MV-4-11 (cell line): ENCODE measurements around the gene TGFB1I1.

Experiments used
- DNase-seq: peaks from one replicate; lab custom pipeline; 2025; lab: John Stamatoyannopoulos, UW

Gene TGFB1I1

DNA sequence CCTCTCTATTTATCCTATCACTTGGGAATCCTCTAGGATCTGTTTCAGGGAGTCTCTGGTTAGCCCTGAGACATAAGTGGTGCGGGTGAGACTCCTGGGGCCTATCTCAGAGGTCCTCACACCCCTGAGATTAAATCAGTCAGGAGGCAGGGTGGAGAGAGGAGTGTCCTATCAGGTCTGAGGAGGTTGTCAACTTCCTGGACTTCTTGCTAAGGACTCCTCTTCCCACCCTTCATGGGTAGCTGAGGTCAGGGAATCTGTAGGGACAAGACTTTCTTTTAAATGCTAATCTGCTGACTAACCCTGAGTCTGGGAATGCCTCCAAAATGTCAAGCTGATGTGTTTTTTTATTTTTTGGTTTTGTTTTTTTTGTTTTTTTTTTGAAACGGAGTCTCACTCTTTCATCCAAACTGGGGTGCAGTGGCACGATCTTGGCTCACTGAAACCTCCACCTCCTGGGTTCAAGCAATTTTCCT is 19.3 kb upstream of the TGFB1I1 start:
- no peak for DNase-seq

DNA sequence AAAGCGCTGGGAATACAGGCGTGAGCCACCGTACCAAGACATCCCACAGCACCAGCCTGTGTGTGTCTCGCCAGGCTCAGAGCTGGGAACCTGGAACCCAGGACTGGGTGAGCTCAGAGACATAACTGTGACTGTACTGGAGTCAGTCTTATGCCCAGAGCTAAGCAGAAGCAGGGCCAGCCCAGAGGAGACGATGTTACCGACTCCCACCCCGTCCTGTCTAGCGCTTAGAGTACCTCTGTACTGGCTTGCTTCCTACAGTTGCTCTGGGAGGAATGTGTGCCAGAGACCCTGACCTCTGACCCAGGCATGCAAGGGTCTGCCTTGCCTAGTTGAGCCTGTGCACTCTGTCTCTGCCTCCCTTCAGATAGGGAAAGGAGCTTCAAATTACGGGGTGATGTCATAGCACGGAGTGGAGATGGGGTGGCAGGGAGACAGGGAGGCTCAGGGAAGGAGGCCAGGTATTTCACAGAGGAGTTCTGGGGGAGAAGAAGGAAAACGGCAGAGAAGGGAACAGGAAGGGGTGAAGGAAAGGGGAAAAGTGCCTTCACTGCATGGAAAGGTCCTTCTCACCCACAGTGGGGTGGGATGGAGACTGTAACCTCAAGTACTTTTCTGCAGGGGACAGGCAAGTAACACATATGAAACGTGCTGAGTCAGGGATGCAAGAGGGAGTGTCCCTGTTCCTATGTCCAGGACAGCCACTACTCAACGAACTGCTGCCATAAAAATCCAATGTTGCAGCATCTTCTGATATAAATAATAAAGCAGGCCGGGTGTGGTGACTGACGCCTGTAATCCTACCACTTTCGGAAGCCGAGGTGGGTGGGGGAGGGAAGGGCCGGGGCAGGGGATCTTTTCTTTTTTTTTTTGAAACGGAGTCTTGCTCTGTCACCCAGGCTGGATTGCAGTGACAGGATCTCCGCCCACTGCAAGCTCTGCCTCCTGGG is 18.4 kb upstream of the TGFB1I1 start:
- peak; percentile 34 for DNase-seq

DNA sequence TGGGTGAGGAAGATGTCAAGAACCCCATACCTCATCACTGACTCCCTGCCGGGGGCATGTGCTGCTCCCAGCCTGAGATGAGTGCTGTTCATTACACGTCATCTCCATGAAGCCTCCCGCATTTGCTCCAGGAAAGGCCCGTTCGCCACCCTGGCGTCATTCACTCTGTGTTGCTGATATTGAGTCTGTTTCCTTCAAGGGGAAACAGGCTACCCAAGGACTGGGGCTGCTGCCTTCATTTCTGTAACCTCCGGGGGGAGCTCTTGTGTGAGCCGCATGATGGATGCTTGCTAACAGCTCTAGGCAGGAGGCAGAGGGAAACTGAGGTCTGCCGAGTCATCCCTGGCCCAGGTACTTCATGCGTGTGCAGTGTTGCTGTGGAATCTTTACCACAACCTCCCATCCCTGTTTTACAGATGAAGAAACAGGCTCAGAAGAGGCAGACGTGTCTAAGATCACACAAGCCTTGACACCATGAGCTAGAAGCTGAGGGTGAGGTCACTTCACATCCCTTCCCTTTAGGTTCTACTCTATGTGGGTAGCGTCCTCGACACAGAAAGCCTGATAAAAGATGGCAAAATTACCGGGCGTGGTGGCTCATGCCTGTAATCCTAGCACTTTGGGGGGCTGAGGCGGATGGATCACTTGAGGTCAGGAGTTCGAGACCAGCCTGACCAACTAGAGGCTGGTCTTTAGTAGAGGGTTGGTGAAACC is 16.2 kb upstream of the TGFB1I1 start:
- DNase-seq = peak; percentile 17

DNA sequence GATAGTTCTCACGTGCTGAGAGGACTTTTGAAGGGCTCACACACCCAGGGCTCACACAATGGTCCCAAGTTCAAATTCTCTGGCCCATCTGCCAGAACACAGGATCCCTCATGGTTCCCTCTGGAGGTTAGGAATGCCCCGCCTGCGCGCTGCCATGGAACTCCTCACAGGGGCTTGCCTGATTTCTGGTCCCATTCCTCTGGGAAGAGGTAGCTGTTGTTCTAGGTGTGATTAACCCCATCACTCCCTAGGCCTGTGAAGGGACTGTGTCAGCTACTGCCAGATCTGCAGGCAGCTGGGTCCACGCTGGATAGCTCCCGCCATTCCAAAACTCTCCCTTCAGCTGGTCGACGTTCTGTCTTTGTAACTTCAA is 15.0 kb upstream of the TGFB1I1 start:
- DNase-seq = no peak

DNA sequence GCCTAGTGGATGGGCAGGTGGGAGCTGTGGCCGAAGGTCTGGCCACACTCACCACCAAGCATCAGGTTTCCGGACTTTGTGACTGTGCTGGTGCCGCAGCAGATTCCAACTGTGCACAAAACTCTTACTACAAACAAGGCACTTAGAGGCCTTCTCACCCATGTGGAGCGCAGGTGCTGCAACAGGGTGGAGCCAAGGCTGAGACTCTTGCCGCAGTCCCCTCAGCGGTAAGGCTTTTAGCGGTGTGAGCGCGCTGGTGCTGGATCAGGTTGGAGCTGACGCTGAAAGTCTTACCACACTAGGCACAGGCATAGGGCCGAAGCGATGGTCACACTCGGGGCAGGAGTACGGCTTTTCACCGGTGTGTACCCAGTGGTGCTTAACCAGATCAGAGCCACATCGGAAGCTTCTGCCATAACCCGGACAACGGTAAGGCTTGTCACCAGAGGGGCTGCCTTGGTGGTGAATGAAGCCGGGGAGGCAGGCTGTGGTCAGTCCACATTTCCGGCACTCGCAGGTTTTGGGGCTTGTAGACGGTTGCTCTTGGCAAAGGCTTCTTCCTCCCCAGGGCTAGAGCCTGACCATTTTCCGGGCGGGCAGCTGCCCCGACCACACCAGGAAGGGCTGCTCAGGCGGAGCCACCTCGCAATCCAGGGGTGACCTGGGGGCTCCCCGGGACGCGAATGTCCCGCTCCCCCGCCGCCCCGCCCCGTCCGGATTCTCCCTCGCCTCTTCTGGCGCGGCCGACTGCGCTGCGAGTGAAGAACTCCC is 13.7 kb upstream of the TGFB1I1 start:
- peak; percentile 73 for DNase-seq

DNA sequence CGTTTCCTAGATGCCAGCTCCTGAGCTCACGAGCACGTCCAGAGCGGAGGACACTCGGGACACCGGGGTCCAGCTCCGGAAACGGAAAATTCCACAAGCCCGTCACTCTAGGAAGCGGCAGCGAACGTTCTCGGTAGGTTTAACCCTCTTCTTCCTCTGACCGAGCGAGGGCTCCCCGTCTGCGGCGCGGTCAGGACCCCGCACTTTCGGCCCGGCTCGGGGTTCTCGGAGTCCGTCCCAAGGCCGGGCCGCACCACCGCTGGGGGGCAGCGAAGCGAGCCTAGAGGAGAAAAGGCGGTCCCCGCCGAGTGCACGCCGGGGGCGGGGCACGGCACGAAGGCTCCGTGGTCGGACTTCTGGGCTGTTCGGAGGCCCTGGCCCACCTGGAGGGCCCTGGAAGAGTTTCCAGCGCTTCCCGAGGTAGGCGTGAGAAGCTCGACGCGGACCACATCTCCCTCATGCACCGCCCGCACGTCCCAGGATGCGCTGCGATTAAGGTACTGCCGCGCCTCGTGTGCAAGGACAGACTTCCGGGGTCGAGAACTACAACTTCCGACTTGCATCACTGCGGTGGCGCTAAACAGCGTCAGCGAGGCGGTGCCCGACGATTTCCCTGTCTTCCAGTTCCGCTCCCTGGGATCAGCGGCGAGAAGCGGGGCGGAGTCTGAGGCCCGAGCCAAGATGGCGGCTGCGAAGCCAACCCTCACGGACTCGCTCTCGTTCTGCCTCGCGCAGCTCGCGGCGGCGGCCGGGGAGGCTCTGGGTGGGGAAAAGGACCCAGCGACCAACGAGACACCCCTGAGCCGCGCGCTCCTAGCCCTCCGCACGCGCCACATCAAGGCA is 12.9 kb upstream of the TGFB1I1 start, which contains the start of gene ARMC5:
Gene ARMC5, plus strand, starts transcription at position 658 of the 843 bp plus-strand sequence. Its CDS starts 24 bp downstream, at position 682.
- DNase-seq = peak; percentile 98

DNA sequence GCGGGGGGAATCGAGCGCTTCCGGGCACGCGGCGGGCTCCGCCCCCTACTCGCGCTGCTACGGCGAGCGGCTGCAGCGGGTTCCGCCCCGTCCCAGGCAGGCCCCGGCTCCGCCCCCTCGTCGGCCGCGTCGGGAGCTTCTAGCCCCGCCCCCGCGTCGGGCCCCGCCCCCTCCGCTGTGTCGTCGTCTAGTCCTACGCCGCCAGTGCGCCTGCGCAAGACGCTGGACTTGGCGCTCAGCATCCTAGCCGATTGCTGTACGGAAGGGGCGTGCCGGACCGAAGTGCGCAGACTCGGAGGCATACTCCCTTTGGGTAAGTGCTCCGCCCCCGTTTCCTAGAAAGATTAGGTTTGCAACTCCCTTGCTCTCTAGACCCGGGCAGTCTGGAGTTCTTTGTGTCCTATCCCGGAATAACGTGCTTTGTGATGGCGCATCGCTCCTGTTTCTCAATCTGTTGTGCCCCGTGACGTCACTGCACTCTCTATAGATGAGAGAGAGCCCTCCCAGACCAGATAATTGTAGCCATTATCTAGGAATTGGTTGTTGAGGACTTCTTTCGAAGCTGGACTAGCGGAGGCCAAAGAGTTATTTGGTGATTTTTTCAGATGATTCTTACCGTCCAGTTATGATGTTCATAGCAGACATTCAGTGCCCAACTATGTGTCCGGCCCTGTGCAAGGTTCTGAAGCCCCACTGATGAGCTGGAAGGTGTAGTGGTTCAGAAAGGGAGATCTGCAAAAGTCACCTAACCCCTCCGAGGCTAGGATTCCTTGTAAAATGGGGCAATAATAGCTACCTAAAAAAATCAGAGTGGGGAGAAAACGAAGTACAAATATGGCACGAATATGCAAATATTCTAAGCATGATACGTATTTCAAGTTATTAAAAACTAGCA is 12.0 kb upstream of the TGFB1I1 start:
- DNase-seq = peak; percentile 99

DNA sequence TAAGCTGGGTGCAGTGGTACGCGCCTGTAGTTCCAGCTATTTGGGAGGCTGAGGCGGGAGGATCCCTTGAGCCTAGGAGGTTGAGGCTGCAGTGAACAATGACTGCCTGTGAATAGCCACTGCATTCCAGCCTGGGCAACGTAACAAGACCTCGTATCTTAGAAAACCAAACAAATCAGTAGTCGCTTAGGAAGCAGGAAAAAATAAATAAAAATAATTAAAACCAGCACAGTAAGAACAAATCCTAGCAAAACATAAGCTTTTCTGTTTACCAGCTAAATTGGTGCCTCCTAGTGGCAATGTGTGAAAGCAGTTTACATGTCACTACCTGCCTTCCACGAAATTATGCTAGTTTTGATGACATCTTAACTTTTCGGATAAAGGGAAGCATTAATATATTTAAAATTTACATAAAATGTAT is 11.4 kb upstream of the TGFB1I1 start:
- peak; percentile 42 for DNase-seq

DNA sequence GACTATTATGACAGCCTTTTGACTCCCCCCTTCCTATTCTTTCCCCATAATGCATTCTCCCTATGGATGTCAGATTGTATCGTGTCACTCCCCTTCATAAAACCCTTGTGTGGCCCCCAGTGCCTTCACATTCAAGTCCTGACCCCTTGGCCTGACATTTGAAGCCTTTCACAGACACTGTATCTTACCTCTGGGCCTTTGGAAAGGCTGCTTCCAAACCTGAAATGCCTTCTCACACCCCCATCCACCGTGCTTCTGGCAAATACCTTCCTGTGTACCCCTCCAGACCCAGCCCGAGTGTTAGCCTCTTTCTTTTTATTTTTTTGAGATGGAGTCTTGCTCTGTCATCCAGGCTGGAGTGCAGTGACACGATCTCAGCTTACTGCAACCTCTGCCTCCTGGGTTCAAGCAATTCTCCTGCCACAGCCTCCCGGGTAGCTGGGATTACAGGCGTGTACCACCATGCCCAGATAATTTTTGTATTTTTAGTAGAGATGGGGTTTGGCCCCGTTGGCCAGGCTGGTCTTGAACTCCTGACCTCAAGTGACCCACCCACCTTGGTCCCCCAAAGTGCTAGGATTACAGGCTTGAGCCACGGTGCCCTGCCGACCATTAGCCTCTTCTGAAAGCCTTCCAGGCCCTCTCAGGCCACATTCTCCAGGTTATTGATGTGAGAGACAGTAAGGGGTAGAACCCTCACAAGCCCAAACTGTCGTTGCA is 10.6 kb upstream of the TGFB1I1 start:
- no peak for DNase-seq

DNA sequence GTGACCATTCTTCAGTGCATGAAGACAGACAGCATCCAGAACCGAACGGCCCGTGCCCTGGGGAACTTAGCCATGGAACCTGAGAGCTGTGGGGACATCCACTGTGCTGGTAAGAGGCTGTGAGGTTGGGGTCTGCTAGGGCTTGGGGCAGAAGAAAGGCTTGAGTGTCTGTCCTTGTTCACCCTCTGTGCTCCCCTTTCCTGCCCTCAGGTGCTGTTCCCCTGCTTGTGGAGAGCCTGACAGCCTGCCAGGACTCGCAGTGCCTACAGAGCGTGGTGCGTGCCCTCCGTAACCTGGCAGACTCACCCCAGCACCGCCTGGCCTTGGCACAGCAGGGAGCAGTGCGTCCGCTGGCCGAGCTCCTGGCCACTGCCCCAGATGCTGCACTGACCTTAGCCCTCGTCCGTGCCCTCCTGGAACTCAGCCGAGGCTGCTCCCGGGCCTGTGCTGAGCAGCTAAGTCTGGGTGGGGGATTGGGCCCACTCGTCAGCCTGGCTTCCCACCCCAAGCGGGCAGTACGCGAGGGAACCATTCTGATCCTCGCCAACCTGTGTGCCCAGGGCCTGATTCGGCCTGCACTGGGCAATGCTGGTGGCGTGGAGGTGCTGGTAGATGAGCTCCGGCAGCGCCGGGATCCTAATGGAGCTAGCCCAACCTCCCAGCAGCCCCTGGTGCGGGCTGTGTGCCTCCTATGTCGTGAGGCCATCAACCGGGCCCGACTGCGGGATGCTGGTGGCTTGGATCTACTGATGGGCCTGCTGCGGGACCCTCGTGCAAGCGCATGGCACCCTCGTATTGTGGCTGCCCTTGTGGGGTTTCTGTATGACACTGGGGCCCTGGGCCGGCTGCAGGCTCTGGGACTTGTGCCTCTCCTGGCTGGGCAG is 9.8 kb upstream of the TGFB1I1 start:
- DNase-seq = no peak

DNA sequence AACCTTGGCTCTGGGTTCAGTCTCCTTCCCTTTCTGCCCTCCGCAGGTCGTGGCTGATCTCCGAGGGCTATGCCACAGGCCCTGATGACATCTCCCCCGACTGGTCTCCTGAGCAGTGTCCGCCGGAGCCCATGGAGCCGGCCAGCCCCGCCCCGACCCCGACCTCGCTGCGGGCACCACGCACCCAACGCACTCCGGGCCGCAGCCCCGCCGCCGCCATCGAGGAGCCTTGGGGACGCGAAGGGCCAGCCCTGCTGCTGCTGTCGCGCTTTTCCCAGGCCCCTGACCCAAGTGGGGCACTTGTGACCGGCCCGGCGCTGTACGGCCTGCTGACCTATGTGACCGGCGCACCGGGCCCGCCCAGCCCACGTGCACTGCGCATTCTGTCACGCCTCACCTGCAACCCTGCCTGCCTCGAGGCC is 7.6 kb upstream of the TGFB1I1 start:
- DNase-seq = no peak

DNA sequence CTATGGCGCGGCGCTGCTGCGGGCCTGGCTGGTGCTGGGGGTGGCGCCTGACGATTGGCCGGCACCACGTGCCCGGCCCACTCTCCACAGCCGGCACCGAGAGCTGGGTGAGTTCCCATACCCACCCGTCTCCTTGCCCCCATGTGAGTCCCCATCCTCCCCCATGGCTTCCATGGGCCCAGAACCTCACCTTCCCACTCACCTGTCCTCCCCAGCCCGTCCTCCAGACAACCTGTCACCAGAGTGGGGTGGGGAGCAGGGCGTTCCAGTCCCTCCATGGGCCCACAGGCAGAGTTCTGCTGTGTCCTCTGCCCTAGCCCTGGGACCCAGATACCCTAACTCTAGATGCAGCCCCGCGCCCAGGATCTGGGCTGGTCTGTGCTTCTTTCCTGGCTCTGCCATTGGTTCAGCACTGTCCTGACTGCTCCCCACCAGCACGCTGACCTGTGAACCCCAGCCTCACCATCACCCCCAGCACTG is 7.1 kb upstream of the TGFB1I1 start:
- DNase-seq = no peak

DNA sequence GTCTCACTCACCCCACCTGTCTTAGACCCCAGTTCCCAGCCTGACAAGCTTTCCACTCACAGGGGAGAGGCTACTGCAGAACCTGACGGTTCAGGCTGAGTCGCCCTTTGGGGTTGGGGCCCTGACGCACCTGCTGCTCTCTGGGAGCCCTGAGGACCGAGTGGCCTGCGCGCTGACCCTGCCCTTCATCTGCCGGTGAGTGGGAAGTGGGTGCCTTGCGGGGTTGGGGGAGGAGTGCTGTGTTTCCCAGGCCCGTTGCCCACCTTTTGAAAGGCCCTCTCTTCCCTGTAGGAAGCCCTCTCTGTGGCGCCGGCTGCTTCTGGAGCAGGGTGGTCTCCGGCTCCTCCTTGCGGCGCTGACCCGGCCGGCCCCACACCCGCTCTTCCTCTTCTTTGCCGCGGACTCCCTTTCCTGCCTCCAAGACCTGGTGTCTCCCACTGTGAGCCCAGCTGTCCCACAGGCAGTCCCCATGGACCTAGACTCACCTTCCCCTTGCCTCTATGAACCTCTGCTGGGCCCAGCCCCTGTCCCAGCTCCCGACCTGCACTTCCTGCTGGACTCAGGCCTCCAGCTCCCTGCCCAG is 6.1 kb upstream of the TGFB1I1 start:
- DNase-seq = no peak

DNA sequence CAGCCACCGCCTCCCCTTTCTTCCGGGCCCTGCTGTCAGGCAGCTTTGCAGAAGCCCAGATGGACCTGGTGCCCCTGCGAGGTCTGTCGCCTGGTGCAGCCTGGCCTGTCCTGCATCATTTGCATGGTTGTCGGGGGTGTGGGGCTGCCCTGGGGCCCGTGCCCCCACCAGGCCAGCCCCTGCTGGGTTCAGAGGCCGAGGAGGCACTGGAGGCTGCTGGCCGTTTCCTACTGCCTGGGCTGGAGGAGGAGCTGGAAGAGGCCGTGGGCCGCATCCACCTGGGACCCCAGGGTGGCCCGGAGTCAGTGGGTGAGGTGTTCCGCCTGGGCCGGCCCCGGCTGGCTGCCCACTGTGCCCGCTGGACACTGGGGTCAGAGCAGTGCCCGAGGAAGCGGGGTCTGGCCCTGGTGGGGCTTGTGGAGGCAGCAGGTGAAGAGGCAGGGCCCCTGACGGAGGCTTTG is 5.5 kb upstream of the TGFB1I1 start:
- no peak for DNase-seq

DNA sequence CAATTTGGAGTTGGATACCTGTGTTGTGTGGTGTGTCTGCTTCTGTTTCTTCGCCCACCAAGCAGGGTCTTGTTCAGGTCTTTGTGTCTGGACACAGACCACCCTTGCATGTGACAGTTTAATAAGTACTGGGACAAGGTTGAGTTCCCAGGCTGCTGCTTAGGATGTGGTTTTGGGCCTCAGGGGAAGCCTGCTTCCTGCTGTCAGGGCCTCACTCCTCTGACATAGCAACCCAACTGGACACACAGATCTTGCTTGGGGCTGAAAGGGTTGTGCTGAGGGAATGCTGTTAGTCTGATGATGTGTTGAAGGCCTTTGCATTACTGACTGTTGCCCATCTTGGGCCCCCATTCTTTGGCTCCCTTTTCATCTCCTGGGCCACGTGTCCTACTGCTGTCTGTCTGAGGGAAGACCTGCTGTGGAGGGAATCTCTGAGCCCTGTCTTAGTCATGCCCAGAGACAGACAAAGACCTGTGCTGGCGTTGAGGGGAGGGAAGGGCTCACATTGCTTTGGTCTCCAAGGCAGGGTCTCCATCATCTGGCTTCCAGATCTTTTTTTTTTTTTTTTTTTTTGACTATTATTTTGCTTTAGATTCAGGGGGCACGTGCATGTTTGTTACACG is 4.7 kb upstream of the TGFB1I1 start:
- DNase-seq = peak; percentile 40

DNA sequence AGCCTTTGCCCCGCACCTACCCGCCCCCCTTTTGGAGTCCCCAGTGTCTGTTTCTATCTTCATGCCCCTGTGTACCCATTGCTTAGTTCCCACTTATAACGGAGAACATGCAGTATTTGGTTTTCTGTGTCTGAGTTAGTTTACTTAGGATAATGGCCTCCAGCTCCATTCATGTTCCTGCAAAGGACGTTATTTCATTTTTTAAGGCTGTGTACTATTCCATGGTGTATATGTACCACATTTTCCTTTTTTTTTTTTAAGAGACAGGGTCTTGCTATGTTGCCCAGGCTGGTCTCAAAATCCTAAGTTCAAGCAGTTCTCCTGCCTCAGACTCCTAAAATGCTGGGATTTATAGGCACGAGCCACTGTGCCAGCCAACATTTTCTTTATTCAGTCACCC is 4.1 kb upstream of the TGFB1I1 start:
- no peak for DNase-seq

DNA sequence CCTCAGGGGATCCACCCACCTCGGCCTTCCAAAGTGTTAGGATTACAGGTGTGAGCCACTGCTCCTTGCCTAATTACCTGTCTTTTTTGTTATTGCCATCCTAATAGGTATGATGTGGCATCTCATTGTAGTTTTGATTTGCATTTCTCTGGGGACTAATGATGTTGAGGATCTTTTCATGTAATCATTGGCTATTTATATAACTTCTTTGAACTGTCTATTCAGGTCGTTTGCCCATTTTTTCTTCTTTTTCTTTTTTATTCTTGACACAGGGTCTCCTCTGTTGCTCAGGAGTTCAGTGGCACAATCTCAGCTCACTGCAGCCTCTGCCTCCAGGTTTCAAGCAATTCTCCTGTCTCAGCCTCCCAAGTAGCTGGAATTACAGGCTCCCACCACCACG is 1.3 kb upstream of the TGFB1I1 start:
- no peak for DNase-seq
